Dedifferentiated amniotic fluid mesenchymal stem cell (primary cell): ENCODE results near the gene PALS1.
"Not testable (repeated sequence)": the region's sequence is repeated elsewhere in the genome, so short reads cannot be mapped to it uniquely, and the experiment has no call there.

Source experiments
- DNase-seq: peaks from one replicate; pipeline ENCODE4 v3.0.0-alpha.2; 2016; ENCODE audit errors: extremely low spot score

PALS1 gene

DNA sequence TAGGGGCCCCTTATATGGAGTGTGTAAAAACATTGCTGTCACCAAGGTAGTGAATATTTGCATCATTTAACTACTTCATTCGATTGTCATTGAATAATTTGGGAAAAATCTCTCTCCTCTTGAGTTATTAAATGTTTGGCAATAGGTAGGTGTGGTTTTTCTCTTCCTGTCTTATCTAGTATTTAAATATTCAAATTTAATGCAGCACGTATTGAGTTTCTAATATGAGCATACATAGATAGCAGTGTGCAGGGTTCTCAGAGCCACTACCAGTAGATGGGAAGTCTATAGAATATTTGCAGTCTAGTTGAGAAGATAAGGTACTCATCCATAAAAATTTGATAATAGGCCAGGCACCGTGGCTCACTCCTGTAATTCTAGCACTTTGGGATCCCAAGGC is 16.7 kb downstream of the PALS1 start:
- DNase-seq, result no peak

GRCh38 chr14:67260965-67261364 is 19.7 kb downstream of the PALS1 start:
- no peak for DNase-seq

DNA sequence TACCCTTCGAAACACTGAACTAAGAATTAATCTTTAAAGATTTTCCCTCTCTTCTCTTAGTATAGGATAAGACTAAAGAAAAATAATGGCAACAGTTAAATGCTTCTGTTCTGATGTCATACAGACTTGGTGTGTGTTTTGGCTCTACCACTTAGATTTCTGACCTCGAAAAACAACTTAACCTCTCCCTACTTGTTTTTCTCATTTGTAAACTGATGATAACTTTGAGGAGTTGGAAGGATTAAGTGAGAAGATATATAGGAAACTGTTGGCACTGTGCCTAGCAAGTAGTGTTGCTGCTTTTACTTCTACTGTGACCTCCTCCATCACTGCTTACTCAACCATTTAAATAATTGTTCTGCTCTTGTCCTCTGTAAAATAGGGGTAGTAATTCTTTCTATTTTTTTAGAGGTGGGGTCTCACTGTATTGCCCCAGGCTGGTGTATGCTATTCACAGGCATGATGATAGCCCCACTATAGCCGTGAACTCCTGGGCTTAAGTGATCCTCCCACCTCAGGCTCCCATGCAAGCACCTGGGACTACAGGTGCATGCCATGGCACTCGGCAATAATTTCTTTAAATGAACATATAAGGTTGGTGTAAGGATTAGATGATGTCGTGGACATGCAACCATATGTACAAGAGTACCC is 22.4 kb downstream of the PALS1 start:
- no peak for DNase-seq

DNA sequence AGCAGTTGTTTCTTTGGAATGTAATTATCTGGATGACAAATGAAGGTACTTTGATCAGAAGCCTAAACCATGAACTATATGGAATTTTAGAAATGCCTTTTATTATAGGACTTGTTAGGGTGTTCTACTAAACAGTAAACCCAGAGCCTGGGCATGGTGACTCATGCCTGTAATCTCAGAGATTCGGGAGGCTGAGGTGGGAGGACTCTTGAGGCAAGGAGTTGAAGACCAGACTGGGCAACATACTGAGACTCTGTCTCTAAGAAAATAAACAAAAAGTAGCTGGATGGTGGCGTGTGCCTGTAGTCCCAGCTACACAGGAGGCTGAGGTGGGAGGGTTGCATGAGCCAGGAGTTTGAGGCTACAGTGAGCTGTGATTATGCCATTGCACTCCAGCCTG is 23.9 kb downstream of the PALS1 start:
- DNase-seq, result no peak

DNA sequence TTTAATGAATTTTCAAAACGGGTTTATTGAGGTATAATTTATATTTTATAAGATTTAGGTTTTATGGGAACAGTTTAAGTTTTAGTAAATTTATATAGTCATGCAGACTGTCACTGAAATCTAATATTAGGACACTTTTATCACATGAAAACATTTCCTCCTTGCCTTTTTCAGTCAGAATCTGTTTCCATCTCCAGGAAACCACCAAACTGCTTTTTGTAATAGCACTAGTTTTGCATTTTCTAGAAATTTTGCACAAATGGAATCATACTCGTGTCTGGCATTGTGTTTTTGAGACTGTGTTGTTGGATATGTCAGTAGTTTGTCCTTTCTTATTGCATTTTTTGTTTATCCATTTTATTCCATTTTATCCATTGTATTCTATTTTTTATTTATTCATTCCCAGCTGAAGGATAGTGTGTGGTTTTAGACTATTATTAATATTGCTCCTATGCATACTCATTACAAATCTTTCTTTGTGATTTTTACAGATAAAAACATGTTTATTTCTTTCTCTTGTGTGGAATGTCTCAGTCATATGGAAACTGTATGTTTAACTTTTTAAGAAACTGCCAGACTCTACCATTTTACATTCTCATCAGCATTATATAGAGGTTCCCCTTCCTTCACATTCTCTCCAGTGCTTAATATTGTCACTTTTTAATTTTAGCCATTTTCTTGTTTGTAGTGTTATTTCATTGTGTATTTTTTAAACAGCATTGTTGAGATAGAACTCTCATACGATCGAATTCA is 26.5 kb downstream of the PALS1 start:
- no peak for DNase-seq

GRCh38 chr14:67268426-67269150 is 27.4 kb downstream of the PALS1 start:
- DNase-seq, result no peak

DNA sequence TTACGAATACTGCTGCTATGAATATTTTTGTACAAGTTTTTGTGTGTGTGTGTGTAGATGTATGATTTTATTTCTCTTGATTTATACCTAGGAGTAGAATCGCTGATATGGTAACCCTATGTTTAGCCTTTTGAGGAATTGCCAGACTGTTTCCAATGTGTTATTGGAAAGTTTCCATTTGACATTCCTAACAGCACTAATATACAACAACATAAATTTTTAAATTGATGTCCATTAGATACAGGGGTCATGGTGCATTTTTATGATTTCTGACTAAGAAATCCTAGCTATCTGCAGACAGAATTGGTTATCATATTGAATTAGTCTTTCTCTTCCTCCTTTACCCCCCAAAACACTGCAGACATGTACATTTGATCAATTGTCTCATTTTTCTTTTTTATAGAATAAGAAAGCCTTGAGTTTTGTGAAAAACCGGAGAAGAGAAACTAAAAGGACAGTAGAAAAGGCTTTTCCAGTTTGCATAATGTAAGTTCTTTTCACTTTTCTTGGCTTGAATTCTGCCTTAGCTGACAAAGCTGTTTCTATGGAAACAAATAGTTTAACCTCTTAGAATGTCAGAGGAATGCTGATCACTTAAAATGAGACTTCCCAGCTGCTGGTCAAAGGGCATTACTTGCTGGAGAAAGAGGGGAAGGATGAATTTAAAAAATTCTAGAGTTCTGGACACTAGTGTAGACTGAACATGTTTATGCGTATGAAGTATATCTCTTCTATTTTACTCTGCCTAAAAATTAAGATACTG is 28.2 kb downstream of the PALS1 start:
- peak; percentile 92 for DNase-seq

DNA sequence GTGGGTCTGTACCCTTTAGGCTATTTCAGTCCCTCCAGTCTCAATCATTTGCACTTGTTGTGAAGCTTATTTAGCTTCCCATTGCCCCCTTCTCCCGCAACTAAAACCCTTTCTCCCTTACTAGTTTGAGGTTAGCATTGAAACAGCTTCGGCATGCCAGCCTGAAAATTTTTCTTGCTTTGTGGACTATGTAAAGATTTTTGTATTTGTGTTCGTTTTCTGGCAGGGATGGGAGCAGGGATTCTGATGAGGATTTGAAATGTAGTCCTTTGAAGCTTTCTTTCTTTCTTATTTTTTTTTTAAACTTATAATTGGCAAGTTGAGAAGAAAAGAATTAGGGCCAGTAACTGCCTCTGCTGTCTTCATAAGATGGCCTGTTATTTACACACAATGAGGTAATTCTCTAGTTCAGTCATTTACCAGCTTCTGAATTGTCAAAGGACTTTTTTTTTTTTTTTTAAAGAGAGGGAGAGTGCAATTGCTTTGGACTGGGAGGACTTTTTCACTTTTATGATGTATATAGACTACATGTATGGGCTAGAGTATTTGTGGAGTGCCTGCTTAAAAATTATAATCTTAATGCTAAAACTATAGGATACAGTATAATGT is 29.0 kb downstream of the PALS1 start:
- DNase-seq, result no peak

GRCh38 chr14:67270933-67271332 is 29.7 kb downstream of the PALS1 start:
- no peak for DNase-seq

GRCh38 chr14:67273281-67273680 is 32.0 kb downstream of the PALS1 start:
- DNase-seq, result not testable (repeated sequence)

DNA sequence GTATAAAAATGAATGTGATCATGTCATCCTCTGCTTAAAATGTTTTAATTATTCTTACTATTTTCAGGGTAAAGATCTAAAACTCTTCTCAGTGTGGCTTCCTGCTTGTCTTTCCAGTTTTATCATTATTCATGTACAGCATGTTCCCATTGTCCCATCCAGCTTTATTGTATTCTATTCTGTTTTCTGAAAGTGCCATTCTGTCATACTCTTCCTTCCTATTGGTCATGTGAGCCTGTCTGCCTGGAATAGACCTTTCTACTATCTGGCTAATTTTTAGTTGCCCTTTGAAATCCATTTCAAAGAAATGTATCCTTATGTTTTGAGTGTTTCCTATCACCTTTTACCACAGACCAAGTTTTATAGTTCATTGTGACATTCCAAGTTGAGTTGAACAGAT is 34.9 kb downstream of the PALS1 start:
- no peak for DNase-seq

DNA sequence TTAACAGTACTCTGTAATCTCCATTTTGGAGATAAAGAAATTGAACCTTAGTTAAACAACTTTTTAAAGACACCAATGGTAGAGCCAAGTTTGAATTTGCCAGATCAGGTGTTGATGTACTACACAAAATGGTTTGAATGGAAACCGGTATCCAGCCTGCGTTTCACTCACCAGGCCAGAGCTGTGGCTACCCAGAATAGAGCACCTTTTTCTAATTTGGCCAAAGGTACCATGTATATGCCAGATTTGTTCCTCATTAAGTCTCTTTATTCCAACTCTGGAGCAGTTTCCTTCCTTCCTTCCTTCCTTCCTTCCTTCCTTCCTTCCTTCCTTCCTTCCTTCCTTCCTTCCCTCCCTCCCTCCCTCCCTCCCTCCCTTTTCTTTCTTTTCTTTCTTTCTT is 39.3 kb downstream of the PALS1 start:
- DNase-seq, result no peak

DNA sequence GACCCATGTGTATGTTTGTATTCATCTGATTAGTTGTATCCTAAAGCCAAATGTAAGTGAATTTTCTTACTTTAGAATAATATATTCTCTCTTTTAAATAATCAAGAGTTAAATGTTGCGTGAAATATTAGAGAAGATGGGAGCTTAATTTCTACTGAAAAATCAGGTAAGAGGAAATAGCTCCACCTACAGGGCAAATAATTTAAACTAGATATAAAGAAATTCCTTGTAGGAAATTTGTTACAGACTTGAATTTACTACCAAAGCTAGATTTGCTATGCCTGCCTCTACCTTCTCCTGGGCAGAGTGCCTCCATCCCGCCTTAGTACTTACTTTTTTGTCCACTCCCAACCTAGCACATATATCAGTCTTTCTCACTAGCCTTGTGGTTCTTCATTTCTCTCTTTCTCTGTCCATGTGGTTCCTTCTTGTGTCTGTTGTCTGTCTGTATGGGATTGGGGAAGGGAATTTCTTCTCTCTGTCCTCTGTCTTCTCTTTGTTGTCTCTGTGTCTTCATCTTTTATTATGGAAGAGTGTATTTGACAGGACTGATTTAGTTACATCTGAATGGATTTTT is 44.7 kb downstream of the PALS1 start:
- peak; percentile 65 for DNase-seq
